Vagina (tissue), 2 donors: ENCODE measurements around the gene ZSWIM6.

Source experiments
- POLR2A ChIP-seq, 2 donors: fragments of 450-650 bp; IDR thresholded peaks; one replicate each; pipeline ENCODE4 v1.6.1; 2017; ENCODE audit warnings: antibody characterized with exemption in 2 of 2, mild to moderate bottlenecking in 2 of 2, moderate library complexity in 2 of 2
- TF ChIP-seq, protein P1 (sequence below), 3 experiments: fragments of 450-650 bp in 2 of 3; fragments of 200-600 bp in 1 of 3; sonication (generic) in 1 of 3; IDR thresholded peaks; one replicate each; pipeline ENCODE4 v1.5.1; 2017 to 2019; ENCODE audit warnings: antibody characterized with exemption in 3 of 3, mild to moderate bottlenecking in 2 of 3, moderate library complexity in 2 of 3

DNA sequence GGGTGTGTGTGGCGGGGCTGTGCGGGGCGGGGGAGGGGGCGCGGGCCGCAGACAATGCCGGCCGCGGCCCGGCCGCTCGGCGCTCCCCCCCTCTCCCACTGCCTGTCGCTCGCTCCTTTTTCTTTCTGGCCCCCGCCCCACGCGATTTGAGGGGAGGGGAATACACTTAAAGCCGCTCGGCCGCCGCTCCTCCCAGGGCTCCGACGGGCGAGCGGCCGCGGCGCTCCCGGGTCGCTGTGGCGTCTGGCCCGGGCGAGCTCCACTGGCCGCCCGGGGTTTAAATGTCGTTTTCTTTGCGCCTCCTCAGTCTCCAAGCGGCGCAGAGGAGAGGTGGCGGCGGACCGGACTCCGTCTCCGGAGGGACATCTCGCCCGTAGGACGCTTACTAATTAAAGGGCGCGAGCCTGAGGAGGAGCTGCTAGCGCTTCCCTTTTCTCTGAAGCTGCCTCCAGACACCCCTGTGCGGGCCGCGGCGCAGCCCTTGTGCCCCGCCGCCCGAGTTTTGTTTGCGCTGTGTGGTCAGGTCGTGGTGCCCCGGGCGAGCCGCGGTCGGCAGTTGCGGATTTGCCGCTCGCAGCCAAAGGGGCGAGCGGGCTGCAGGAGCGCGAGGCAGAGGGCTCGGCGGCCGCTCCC is 1.4 kb downstream of the ZSWIM6 start:
- TF ChIP-seq, protein P1, sequence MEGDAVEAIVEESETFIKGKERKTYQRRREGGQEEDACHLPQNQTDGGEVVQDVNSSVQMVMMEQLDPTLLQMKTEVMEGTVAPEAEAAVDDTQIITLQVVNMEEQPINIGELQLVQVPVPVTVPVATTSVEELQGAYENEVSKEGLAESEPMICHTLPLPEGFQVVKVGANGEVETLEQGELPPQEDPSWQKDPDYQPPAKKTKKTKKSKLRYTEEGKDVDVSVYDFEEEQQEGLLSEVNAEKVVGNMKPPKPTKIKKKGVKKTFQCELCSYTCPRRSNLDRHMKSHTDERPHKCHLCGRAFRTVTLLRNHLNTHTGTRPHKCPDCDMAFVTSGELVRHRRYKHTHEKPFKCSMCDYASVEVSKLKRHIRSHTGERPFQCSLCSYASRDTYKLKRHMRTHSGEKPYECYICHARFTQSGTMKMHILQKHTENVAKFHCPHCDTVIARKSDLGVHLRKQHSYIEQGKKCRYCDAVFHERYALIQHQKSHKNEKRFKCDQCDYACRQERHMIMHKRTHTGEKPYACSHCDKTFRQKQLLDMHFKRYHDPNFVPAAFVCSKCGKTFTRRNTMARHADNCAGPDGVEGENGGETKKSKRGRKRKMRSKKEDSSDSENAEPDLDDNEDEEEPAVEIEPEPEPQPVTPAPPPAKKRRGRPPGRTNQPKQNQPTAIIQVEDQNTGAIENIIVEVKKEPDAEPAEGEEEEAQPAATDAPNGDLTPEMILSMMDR (IDR thresholded peaks at IDR 0.05), result no peak
- no peak for TF ChIP-seq POLR2A (IDR thresholded peaks at IDR 0.05)
